ENCODE results near the gene RAX2. TPM values are rescaled to one million over a fixed set of nuclear protein-coding genes. Genes with fewer than 3 reads are reported as not detected.

Gene RAX2
- total and polyA plus RNA-seq, 2 experiments from 2014 or later, result not detected

DNA sequence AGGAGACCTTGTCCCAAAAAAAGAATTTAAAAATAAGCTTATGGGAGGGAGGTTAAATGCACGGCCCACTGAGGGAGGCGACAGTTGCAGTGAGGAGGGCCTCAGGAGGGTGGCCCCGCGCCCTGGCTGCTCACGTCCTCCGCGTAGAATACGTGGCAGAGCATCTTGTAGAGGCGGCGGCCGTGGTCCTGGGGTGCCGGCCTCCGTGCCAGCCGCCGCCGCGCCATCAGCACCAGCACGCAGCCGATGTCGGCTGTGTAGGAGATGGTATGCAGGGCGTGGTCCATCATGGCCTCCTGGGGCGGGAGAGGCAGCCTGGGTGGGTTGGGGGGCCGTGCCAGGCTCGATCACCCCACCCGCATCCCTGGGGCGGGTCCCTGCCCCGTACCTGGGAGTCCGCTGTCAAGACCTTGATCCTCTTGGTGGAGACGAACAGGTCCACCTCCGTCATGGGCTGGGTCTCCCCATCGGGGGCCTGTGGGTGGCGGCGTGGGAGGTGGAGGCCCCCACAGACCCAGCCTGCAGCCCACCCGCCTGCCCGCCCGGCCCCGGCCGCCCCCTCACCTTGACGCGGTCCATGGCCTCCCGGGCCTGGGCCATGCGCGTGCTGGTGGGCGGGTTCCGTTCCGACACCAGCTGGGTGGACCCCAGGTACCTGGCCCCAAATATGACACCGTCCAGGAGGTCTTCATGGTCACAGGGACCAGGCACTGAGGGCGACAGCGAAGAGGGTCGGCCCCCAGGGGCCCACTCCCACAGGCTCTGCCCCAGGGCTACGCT is 18.2 kb downstream of the RAX2 start:
- Histone ChIP-seq H3K9ac (no peak overlapping the region), H3K9me3 (ENCODE audit: low read depth) (no peaks in the 10 kb centered on the region), H3K36me3 (ENCODE audit: low read depth) (peaks cover 4% of the 10 kb centered on the region; the same call in 1 of the 2 replicates), H3K79me2 (ENCODE audit: insufficient read depth) (peaks cover 2% of the 10 kb centered on the region; the same call in 1 of the 2 replicates), H3K4me3 (no peak overlapping the region), H3K4me1 (ENCODE audit: insufficient read depth) (no peaks in the 10 kb centered on the region), H3K4me2 (ENCODE audit: unreplicated experiment) (no peak overlapping the region), H3K27ac (no peak overlapping the region), H2AFZ (no peak overlapping the region), H3K27me3 (replicated peaks; ENCODE audit: insufficient read depth) (no peaks in the 10 kb centered on the region), H4K20me1 (ENCODE audit: insufficient read depth) (no peaks in the 10 kb centered on the region), H3F3A (ENCODE audit: insufficient read depth) (no peaks in the 10 kb centered on the region), H3K9me2 (ENCODE audit: insufficient read depth) (no peaks in the 10 kb centered on the region)
- no peak for DNase-seq
- in situ Hi-C loops (cut with MboI), result no loop called here
- 93 to 94% methylated on average over 27 to 51 of the region's 51 CpGs for WGBS, 2 experiments (ENCODE audit: low coverage in 1 of 2, low lambda C conversion rate in 2 of 2, missing lambda C conversion rate in 2 of 2)
- no peak for TF ChIP-seq EZH2phosphoT487 (IDR thresholded peaks at IDR 0.05; ENCODE audit: insufficient read depth, low read depth)
- no peak for TF ChIP-seq EZH2 (IDR thresholded peaks at IDR 0.05; ENCODE audit: insufficient read depth, poor library complexity, severe bottlenecking)

DNA sequence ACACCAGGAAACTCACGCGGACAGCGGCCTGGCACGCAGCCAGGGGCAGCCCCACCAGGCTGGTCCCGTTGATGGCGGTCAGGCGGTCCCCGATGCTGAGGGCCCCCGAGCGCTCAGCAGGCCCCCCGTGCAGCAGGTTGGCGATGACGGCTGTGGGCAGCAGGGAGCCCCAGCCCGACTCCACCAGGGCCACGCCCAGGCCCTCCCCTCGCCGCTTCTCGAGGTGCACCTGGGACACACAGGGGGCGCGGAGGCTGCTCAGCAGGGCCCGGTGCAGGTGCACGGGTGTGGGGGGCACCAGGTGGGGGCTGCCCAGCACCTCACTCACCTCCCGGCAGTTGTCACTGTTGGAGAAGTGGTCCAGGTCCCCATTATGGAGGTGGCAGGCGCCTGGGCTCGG is 19.5 kb downstream of the RAX2 start:
- Histone ChIP-seq H3K4me1 (ENCODE audit: insufficient read depth) (no peaks in the 10 kb centered on the region), H3K79me2 (ENCODE audit: insufficient read depth) (no peaks in the 10 kb centered on the region; the same call in 1 of the 2 replicates), H3K27ac (no peak overlapping the region), H3K9ac (no peak overlapping the region), H3K4me2 (ENCODE audit: unreplicated experiment) (no peak overlapping the region), H3K27me3 (replicated peaks; ENCODE audit: insufficient read depth) (no peaks in the 10 kb centered on the region), H3K9me3 (ENCODE audit: low read depth) (no peaks in the 10 kb centered on the region), H3K36me3 (ENCODE audit: low read depth) (peaks cover 4% of the 10 kb centered on the region; the same call in 1 of the 2 replicates), H4K20me1 (ENCODE audit: insufficient read depth) (no peaks in the 10 kb centered on the region), H3K9me2 (ENCODE audit: insufficient read depth) (no peaks in the 10 kb centered on the region), H3K4me3 (no peak overlapping the region), H2AFZ (no peak overlapping the region), H3F3A (ENCODE audit: insufficient read depth) (no peaks in the 10 kb centered on the region)
- in situ Hi-C loops (cut with MboI), result no loop called here
- no peak for TF ChIP-seq EZH2 (IDR thresholded peaks at IDR 0.05; ENCODE audit: insufficient read depth, poor library complexity, severe bottlenecking)
- DNase-seq, result no peak
- 84 to 85% methylated on average over 17 to 24 of the region's 25 CpGs for WGBS, 2 experiments (ENCODE audit: low coverage in 1 of 2, low lambda C conversion rate in 2 of 2, missing lambda C conversion rate in 2 of 2)

DNA sequence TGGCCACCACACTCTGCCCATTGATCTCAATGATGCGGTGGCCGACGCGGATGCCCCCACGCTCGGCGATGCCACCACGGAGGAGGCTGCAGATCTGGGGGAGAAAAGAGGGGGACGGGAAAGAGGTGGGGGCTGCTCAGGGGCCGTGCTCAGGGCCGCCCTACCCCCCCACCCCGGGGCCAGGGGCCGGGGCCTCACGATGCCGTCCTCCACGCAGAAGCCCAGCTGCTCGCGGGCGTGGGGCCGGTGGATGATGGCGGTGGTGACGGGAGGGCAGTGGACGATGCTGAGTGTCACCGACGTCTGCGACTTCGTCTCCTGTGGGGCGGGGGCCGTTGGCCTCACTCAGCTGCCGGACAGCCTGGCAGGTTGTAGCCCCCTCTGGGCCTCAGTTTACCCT is 20.8 kb downstream of the RAX2 start:
- Histone ChIP-seq H3K36me3 (ENCODE audit: low read depth) (0 out of 2 replicates have a peak, but pooled peaks cover 4% of the 10 kb centered on the region), H4K20me1 (ENCODE audit: insufficient read depth) (no peaks in the 10 kb centered on the region), H3K4me2 (ENCODE audit: unreplicated experiment) (no peak overlapping the region), H3K9ac (no peak overlapping the region), H3K4me1 (ENCODE audit: insufficient read depth) (no peaks in the 10 kb centered on the region), H3K4me3 (no peak overlapping the region), H2AFZ (no peak overlapping the region), H3K27ac (no peak overlapping the region), H3K79me2 (ENCODE audit: insufficient read depth) (no peaks in the 10 kb centered on the region; the same call in 1 of the 2 replicates), H3K27me3 (replicated peaks; ENCODE audit: insufficient read depth) (no peaks in the 10 kb centered on the region), H3K9me2 (ENCODE audit: insufficient read depth) (no peaks in the 10 kb centered on the region), H3K9me3 (ENCODE audit: low read depth) (no peaks in the 10 kb centered on the region), H3F3A (ENCODE audit: insufficient read depth) (no peaks in the 10 kb centered on the region)
- DNase-seq, result no peak
- WGBS, 2 experiments (ENCODE audit: low coverage in 1 of 2, low lambda C conversion rate in 2 of 2, missing lambda C conversion rate in 2 of 2), result 80 to 94% methylated on average over 2 to 30 of the region's 30 CpGs
- in situ Hi-C loops (cut with MboI), result no loop called here
- TF ChIP-seq EZH2phosphoT487 (IDR thresholded peaks at IDR 0.05; ENCODE audit: insufficient read depth, low read depth) (no peak), EZH2 (IDR thresholded peaks at IDR 0.05; ENCODE audit: insufficient read depth, poor library complexity, severe bottlenecking) (no peak)

DNA sequence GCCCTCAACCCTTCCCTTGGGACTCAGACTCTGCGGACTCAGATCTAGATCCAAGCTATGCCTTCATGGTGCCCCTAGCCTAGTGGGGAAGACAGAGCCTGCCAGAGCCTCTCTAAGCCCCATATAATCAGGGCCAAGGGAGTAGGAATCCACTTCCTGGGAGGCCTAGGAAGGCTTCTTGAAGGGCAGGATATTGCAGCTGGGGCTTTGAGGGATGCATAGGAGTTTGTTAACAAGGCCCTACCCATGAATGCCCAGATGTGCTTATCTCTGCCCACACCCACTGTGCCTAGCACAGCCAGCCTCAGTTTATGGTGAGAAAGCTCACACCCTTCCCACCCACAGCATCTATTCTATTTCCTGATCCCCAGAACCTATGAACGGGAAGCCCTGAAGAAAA is 21.8 kb downstream of the RAX2 start:
- no peaks in the 10 kb centered on the region; the same call in 1 of the 2 replicates for H3K79me2 ChIP-seq (ENCODE audit: insufficient read depth)

More for the DNA sequence above, 21.8 kb downstream of the RAX2 start:
- no peak overlapping the region for H3K4me2 ChIP-seq (ENCODE audit: unreplicated experiment)
- H3F3A ChIP-seq (ENCODE audit: insufficient read depth), result no peaks in the 10 kb centered on the region
- H3K27ac ChIP-seq, result no peak overlapping the region
- H3K9me3 ChIP-seq (ENCODE audit: low read depth), result no peaks in the 10 kb centered on the region
- no peak overlapping the region for H3K4me3 ChIP-seq
- H2AFZ ChIP-seq, result no peak overlapping the region
- H3K9me2 ChIP-seq (ENCODE audit: insufficient read depth), result no peaks in the 10 kb centered on the region
- H4K20me1 ChIP-seq (ENCODE audit: insufficient read depth), result no peaks in the 10 kb centered on the region
- in situ Hi-C loops (cut with MboI), result no loop called here
- no peak for DNase-seq
- no peak overlapping the region for H3K9ac ChIP-seq
- H3K36me3 ChIP-seq (ENCODE audit: low read depth), result 0 out of 2 replicates have a peak, but pooled peaks cover 4% of the 10 kb centered on the region
- H3K4me1 ChIP-seq (ENCODE audit: insufficient read depth), result no peaks in the 10 kb centered on the region
- no peak for TF ChIP-seq EZH2 (IDR thresholded peaks at IDR 0.05; ENCODE audit: insufficient read depth, poor library complexity, severe bottlenecking)
- no peak for TF ChIP-seq EZH2phosphoT487 (IDR thresholded peaks at IDR 0.05; ENCODE audit: insufficient read depth, low read depth)
- no peaks in the 10 kb centered on the region for H3K27me3 ChIP-seq (replicated peaks; ENCODE audit: insufficient read depth)
- 92 to 100% methylated on average over 2 of the region's 2 CpGs for WGBS, 2 experiments (ENCODE audit: low coverage in 1 of 2, low lambda C conversion rate in 2 of 2, missing lambda C conversion rate in 2 of 2)
